DMS114 treated with DMSO at 0.1 percent for 48 hours (cell line): Measurements from ENCODE around the gene OMD.

Source experiments
- DNase-seq: peaks from one replicate; lab custom pipeline; 2025; ENCODE audit not compliant: unreplicated experiment; lab: John Stamatoyannopoulos, UW

The OMD gene

GRCh38 chr9:92424340-92424739, at the start of gene OMD:
Gene OMD (minus strand): TSS chr9:92424471. CDS start chr9:92417558, 6,913 bp downstream.
- no peak for DNase-seq

GRCh38 chr9:92468206-92468605, 43.9 kb upstream of the OMD start:
- no peak for DNase-seq

- no peak for DNase-seq
These were observed 43.2 kb upstream of the OMD start for GRCh38 chr9:92467511-92467910.

- no peak for DNase-seq
These were observed 42.8 kb upstream of the OMD start for GRCh38 chr9:92467041-92467440.

GRCh38 chr9:92463984-92464383, 39.7 kb upstream of the OMD start:
- no peak for DNase-seq

- no peak for DNase-seq
These were observed 39.1 kb upstream of the OMD start for GRCh38 chr9:92463387-92463786.

- DNase-seq, result no peak
These were observed 33.3 kb upstream of the OMD start for GRCh38 chr9:92457576-92457975.

- DNase-seq, result no peak
These were observed 30.9 kb upstream of the OMD start for GRCh38 chr9:92455217-92455616.

GRCh38 chr9:92446536-92446935, 22.3 kb upstream of the OMD start:
- DNase-seq, result no peak

- no peak for DNase-seq
These were observed 20.6 kb upstream of the OMD start for GRCh38 chr9:92444841-92445240.

GRCh38 chr9:92440751-92441046, 16.4 kb upstream of the OMD start:
- no peak for DNase-seq

GRCh38 chr9:92439921-92440750, 15.9 kb upstream of the OMD start:
- DNase-seq, result no peak

- DNase-seq, result no peak
These were observed 14.7 kb upstream of the OMD start for GRCh38 chr9:92438900-92439526.

- no peak for DNase-seq
These were observed 11.0 kb upstream of the OMD start for GRCh38 chr9:92435263-92435662.

- DNase-seq, result no peak
These were observed 8.8 kb upstream of the OMD start for GRCh38 chr9:92432972-92433548.

GRCh38 chr9:92432350-92432749, 8.1 kb upstream of the OMD start:
- no peak for DNase-seq

GRCh38 chr9:92429836-92430235, 5.6 kb upstream of the OMD start:
- no peak for DNase-seq

GRCh38 chr9:92426501-92427145, 2.4 kb upstream of the OMD start:
- DNase-seq, result no peak

- no peak for DNase-seq
These were observed 1.2 kb upstream of the OMD start for GRCh38 chr9:92425474-92425873.

- DNase-seq, result no peak
These were observed 659 bp downstream of the OMD start for GRCh38 chr9:92423612-92424011.

GRCh38 chr9:92422611-92423338, 1.5 kb downstream of the OMD start:
- no peak for DNase-seq
